NCI-H2196 treated with DMSO at 0.1 percent for 48 hours (cell line): Measurements from ENCODE around the gene GIGYF1.
"Not testable (repeated sequence)": the region's sequence is repeated elsewhere in the genome, so short reads cannot be mapped to it uniquely, and the experiment has no call there.

Experiments
- DNase-seq: peaks from one replicate; lab custom pipeline; 2025; ENCODE audit not compliant: unreplicated experiment; lab: John Stamatoyannopoulos, UW

The GIGYF1 gene

DNA sequence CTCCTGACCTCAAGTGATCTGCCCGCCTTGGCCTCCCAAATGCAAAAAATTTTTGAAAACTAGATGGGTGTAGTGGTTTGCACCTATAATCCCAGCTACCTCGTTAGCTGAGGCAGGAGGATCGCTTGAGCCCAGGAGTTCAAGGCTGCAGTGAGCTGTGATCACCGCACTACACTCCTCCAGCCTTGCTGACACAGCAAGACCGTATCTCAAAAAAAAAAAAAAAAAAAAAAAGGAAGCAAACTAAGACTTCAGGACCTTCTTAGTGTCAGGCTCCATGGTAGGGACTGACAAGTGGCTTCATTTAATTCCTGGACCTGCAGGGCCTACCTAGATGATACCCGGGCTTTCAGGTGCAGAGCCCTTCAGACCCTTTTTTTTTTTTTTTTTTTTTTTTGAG, 14.3 kb upstream of the GIGYF1 start:
- no peak for DNase-seq

DNA sequence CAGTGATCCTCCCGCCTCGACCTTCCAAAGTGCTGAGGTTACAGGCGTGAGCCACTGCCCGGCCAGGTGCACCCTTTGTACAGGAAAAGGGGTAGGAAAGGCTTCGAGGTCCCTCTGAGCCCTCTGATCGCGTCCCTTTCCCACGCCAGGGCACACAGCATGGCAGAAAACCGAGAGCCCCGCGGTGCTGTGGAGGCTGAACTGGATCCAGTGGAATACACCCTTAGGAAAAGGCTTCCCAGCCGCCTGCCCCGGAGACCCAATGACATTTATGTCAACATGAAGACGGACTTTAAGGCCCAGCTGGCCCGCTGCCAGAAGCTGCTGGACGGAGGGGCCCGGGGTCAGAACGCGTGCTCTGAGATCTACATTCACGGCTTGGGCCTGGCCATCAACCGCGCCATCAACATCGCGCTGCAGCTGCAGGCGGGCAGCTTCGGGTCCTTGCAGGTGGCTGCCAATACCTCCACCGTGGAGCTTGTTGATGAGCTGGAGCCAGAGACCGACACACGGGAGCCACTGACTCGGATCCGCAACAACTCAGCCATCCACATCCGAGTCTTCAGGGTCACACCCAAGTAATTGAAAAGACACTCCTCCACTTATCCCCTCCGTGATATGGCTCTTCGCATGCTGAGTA, 12.7 kb upstream of the GIGYF1 start:
- DNase-seq = no peak

DNA sequence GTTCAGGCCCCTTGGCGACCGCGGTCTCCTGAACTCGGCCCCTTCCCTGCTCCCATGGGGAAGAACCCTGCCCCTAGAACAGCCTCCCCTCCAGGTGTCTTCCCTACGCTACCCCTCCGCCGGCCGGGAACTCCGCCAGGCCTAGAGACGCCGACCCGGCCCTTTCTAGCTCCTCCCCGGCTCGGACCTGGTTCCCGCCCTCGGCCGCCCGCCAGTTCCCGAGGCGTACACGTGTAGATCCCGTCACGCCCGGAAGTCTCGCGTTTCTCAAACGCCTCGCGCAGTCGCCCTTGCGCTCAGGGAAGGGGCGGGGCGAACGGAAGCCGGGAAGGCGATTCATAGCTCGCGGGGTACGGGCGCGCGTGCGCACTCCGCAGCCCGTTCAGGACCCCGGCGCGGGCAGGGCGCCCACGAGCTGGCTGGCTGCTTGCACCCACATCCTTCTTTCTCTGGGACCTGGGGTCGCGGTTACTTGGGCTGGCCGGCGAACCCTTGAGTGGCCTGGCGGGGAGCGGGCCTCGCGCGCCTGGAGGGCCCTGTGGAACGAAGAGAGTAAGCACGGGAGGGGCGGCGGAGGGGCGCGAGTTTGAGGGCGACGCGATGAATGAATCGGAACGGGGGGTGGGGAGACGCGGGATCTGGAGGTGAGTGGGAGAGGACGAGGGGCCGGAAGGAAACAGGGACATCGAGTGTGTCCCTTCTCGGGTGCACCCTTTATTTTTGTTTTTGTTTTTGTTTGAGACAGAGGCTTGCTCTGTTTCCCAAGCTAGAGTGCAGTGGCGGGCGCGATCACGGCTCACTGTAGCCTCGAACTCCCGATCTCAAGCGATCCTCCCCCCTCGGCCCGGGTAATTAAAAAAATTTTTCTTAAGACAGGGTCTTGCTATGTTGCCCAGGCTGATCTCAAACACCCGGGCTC, 12.0 kb upstream of the GIGYF1 start, which contains the start of gene POP7:
POP7 (plus strand) TSS at position 369 of the 919 bp plus-strand sequence. CDS start 710 bp downstream, outside the sequence.
- DNase-seq = peak; percentile 95

- DNase-seq = peak; percentile 60
Observed at GRCh38 chr7:100705320-100705752, 11.3 kb upstream of the GIGYF1 start.

GRCh38 chr7:100701089-100701488, 7.0 kb upstream of the GIGYF1 start:
- not testable (repeated sequence) for DNase-seq

GRCh38 chr7:100699018-100699417, 5.0 kb upstream of the GIGYF1 start:
- no peak for DNase-seq

GRCh38 chr7:100696123-100696521, 2.1 kb upstream of the GIGYF1 start:
- DNase-seq = no peak

- DNase-seq = no peak
Observed at GRCh38 chr7:100693312-100694097, 545 bp downstream of the GIGYF1 start.

- no peak for DNase-seq
Observed at GRCh38 chr7:100692578-100692961, 1.5 kb downstream of the GIGYF1 start.

- peak; percentile 39 for DNase-seq
Observed at GRCh38 chr7:100691676-100692577, 2.1 kb downstream of the GIGYF1 start.

GRCh38 chr7:100689230-100690135, 4.6 kb downstream of the GIGYF1 start:
- DNase-seq = no peak

DNA sequence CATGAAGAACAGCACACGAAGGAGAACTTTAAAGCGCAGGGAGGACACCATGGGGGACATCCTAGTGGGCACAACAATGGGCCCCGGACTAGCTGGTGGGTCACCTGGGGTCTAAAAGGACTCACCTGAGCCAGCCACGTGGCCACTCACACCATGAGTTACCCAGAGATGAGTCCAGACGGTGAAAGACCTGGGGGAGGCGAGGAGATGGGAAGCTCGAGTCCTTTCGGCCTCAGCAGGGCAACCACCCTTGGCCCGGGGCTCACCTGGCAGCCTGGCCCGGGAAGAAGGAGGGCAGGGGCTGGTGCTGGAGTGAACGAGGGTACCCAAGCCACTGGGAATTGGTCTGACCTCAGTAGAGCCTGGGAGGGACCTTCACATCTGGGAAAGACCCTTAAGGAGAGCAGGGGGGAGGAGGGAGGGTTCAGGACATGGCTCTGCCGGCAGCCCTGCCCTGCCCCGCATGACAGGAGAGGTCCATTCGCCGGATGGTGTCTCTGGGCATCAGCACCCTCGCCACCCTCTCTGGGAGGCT, 5.7 kb downstream of the GIGYF1 start:
- no peak for DNase-seq

GRCh38 chr7:100687751-100688300, 6.2 kb downstream of the GIGYF1 start:
- DNase-seq = no peak

DNA sequence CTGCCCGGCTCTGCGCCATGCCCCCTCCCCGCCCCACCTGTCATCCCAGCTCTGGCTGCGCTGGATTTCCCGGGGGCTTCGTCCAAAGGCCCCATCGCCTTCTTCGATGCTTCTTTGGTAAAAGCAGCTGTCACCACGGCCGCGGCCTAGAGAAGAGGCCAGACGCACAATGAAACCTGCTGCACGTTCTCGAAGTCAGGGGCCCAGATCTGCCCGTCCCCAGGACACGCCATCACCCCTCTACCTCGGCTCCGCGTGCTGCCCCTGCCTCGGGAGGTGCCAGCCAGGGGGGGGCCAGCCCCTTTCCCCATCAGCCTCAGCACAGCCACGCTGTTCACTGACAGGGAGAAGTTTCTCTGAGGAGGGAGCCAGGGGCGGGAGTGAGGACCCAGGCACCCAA, 6.8 kb downstream of the GIGYF1 start:
- no peak for DNase-seq

DNA sequence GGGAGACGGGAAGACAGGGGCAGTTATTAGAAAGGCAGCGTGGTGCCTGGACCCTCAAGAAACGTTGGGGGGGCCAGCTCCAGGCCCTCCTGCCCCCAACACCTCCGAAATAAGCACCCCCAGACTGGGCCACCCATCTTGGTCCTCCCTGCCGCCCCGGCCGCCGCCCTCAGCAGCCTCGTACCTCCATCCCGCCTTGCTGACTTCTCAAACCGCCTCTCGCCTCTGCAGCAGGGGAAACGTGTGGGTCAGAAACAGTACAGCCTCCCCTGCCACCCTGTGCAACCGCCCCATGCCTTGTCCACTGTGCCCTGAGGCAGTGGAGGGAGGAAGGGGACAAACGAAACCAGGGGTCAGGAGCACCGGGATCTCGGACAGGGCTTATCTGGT, 7.2 kb downstream of the GIGYF1 start:
- DNase-seq = no peak

- no peak for DNase-seq
Observed at GRCh38 chr7:100686201-100686821, 7.7 kb downstream of the GIGYF1 start.

GRCh38 chr7:100685631-100686145, 8.4 kb downstream of the GIGYF1 start:
- DNase-seq = no peak

GRCh38 chr7:100685049-100685605, 8.9 kb downstream of the GIGYF1 start:
- no peak for DNase-seq
